Astrocyte of the cerebellum (primary cell): ENCODE measurements around the gene ADAMTS3.

Experiments used
- DNase-seq: peaks from one replicate; pipeline ENCODE4 v3.0.0-alpha.2; 2011; ENCODE audit warnings: low read depth
- H3K4me3 ChIP-seq: 2 replicates; pipeline ENCODE4 v1.5.1; 2011; ENCODE audit warnings: mild to moderate bottlenecking, low read depth, low read length, moderate library complexity
- in situ Hi-C: cut with HindIII; loops from 2 replicates; pipeline ENCODE4 v1.10.0; 2017; ENCODE audit warnings: low sequenced_read_pairs
- TF ChIP-seq, protein P1 (sequence below): IDR thresholded peaks from 2 replicates; pipeline ENCODE4 v1.5.1; 2012; ENCODE audit warnings: low read length, low read depth, moderate library complexity, mild to moderate bottlenecking; ENCODE audit errors: missing control alignments

The ADAMTS3 gene

DNA sequence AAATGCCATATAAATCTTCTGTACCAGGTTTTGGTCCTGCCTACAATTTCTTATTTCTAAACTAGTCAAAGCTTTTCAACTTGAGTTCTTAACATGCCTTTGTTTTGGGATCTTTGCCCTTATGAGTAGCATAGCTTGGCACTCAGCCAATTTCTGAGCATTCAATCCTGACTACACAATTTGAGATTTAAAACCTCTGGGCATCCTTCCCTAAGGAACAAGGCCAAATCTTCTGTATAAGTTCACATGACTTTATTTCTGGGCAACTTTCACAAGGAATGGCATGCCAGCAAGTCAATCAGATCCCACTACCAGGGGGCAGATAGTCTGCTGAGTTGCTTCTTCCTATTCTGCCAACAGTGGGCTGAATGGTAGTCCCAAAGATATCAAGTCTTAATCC, 254.2 kb downstream of the ADAMTS3 start:
- TF ChIP-seq, protein P1, sequence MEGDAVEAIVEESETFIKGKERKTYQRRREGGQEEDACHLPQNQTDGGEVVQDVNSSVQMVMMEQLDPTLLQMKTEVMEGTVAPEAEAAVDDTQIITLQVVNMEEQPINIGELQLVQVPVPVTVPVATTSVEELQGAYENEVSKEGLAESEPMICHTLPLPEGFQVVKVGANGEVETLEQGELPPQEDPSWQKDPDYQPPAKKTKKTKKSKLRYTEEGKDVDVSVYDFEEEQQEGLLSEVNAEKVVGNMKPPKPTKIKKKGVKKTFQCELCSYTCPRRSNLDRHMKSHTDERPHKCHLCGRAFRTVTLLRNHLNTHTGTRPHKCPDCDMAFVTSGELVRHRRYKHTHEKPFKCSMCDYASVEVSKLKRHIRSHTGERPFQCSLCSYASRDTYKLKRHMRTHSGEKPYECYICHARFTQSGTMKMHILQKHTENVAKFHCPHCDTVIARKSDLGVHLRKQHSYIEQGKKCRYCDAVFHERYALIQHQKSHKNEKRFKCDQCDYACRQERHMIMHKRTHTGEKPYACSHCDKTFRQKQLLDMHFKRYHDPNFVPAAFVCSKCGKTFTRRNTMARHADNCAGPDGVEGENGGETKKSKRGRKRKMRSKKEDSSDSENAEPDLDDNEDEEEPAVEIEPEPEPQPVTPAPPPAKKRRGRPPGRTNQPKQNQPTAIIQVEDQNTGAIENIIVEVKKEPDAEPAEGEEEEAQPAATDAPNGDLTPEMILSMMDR, result no peak
- in situ Hi-C loops, result no loop called here
- DNase-seq, result peak; percentile 91
- no peak overlapping the region for H3K4me3 ChIP-seq

DNA sequence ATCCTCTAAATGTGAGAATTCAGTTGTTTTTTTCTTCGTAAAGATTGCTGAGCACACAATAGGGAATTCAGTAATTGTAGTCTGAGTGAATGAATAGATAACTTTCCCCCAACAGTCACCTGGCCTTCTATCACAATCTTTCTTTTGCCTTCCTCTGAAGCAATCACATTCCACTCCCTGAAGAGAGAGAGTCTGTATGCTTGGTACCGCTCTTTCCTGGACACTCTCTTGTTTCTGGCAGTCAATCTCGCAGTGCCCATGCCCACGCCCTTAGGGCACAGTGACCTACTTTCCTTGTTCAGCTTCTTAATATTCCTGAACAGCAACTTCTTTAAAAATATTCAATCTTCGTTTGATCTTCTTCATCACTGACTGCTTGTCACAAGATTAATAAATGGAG, 255.9 kb downstream of the ADAMTS3 start:
- DNase-seq, result no peak
- in situ Hi-C loops, result no loop called here
- no peak overlapping the region for H3K4me3 ChIP-seq
- TF ChIP-seq, protein P1, result no peak

DNA sequence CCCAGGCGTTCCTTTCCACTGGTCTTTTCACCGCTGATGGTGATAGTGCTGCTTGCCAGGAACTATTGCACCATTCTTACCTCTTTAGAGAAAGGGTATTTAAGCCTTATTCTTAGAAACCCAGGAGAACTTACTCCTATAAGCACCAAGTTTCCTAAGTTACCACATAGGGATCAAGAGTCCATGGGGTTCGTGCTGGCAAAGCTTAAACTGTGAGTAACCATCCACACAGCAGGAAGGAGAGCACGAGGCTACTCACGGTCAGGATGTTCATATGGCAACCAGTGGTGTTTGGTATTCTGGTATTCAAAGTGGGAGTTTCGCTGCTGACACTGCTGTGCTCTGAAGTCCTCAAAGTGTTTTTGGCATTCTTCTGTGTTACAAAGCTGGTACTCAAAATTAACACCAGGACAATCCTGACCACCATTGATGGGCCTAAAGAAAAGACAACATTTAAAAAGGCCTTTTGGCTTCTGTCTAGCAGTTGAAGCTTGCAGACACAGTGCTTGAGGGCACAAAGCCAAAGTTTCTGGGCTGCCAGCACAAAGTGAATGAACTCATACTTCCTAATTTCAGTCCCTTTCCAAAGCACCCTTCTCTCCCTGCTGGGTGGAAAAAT, 256.9 kb downstream of the ADAMTS3 start:
- DNase-seq, result peak; percentile 97
- in situ Hi-C loops, result no loop called here
- TF ChIP-seq, protein P1, result no peak
- no peak overlapping the region for H3K4me3 ChIP-seq

DNA sequence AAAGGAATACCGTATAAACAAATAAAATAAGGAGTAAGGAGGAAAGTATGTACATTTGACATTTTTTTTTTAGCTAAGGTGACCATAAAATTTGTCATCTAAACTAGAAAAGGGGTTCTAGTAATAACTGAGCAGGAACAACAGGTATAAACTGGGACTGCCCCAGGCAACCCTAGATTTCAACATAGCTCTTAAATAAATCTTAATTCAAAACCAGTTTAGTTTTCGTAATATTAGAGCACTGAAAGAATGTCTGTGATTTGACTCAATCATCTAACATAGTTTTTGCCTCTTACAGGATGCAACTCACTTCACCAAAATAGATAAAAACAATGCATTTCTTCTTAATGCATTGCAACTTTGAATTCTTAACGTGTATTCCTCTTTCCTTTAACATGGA, 257.7 kb downstream of the ADAMTS3 start:
- TF ChIP-seq, protein P1, result no peak
- in situ Hi-C loops, result no loop called here
- DNase-seq, result no peak
- H3K4me3 ChIP-seq, result no peak overlapping the region

DNA sequence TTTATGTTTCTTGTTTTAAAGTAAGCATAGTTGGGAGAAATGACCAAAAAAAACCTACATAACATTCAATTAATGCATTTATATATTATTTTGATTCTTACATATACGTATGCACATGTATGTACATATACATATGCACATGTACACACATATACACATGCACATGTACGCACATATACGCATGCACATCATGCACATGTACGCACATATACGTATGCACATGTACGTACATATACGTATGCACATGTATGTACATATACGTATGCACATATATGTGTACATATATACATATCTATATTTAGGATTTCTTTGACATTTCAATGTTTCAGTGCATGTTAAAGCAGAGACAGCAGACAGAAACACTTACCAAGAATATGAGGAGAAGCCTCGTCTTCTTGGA, 263.4 kb downstream of the ADAMTS3 start:
- no peak for DNase-seq
- in situ Hi-C loops, result no loop called here
- H3K4me3 ChIP-seq, result no peak overlapping the region
- TF ChIP-seq, protein P1, result no peak

DNA sequence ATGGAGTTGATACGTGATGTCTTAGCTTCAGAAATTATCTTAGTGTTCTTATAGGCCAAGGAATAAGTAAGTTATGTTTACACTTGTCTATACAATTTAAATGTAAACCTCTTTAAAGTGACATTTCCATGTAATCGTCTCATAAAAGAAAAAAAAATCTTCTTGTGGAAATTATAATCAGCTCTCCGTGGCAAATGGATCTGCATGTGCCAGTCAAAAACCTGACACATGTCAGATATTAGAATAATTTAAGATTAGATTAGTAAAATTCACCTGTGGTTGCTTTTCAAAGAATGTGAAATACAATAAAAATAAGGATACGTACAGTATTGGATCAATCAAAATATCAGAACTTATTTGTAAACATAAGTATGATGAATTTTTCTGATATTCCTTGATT, 263.9 kb downstream of the ADAMTS3 start:
- no peak overlapping the region for H3K4me3 ChIP-seq
- TF ChIP-seq, protein P1, result no peak
- DNase-seq, result no peak
- in situ Hi-C loops, result no loop called here
